GM21381 (cell line): Measurements from ENCODE around the gene GPATCH11.

Experiments
- ATAC-seq: cut with Tn5 transposase; IDR thresholded peaks from one replicate; pipeline ENCODE4 v1.9.1; 2021; ENCODE audit warnings: mild to moderate bottlenecking, moderate library complexity; ENCODE audit not compliant: unreplicated experiment

Gene GPATCH11

DNA sequence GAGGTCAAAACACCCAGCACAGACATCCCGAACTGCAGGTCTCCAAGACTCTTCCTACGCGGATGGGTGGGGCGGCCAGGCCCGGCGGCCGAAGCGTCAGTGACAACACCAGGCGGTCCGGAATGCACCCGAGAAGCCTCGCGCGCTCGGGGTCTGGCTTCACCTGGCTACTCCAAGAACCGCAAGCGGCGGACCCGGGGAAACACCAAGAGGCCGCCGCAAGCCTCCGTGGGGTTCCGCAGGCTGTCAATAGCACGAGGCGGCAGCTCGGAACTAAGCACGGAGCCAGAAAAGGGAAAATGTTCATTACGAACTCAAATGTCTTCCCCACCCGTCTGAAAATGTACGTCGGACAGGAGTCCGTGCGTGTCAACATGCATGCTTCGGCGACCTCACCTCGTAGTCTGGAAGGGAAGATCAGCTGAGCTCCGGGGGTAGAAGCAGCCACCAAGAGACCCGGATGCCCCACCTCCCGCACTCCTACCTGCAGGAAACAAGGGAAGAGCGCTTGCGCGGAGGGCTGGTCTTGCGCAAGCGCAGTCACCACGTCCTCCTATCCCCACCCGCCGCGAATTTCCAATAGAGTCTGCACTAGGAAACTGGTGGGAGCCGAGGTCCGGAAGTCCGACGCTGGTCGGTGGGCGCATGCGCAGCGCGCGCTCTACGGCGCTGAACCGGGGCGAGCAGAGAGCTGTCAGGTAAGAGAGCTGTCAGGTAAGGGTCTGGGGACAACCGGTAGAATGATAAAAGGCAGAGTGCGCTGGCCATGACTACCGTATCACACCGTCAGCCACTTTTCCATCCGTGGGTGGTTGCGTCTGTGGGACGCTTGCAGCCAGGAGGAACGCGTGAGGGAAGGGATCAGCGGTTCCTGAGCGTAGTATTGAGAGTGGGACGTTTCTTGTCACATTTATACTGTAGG is at the start of gene GPATCH11, which contains the start of gene HEATR5B:
Gene GPATCH11 (plus strand): TSS at position 646 of the 922 bp plus-strand sequence. CDS start 3,864 bp downstream, outside the sequence.
Gene HEATR5B (minus strand): TSS at position 500 of the 922 bp plus-strand sequence. CDS start 958 bp downstream, outside the sequence.
- ATAC-seq, result peak; percentile 76

DNA sequence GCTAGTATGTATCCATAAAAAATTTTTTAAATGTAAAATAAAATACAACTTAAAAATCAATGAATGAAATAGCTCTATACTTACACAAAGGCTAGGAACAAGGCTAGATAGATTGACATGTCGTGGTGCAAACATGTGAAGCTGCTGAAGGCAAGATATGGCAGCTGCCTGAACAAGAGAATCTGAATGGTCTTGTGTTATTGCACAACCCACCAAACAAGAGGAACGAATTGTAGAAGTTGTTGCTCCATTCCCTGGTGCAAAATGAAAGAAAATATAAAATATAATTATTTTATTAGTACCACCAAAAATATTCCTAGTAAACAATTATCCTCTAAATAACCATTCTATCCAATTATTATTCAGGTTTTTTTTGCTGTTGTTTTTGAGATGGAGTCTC is 46.5 kb upstream of the GPATCH11 start:
- ATAC-seq, result no peak

DNA sequence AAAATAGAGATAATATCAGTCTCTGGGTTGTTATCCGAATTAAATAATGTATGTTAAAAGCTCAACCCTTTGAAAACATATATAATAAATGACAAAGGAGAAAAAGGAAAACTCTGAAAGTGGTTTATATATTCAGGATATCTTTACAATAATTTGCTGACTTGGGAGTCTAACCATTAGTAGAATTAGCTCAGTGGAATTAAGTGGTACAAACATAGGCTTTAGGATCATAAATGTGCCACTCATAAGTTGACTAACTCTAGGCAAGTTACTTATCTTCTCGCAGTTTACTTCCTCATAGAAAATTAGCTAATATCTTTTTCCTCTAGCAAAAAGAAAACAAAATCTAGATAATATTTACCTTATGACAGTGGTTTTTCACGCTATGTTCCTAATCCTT is 44.7 kb upstream of the GPATCH11 start:
- ATAC-seq, result no peak

DNA sequence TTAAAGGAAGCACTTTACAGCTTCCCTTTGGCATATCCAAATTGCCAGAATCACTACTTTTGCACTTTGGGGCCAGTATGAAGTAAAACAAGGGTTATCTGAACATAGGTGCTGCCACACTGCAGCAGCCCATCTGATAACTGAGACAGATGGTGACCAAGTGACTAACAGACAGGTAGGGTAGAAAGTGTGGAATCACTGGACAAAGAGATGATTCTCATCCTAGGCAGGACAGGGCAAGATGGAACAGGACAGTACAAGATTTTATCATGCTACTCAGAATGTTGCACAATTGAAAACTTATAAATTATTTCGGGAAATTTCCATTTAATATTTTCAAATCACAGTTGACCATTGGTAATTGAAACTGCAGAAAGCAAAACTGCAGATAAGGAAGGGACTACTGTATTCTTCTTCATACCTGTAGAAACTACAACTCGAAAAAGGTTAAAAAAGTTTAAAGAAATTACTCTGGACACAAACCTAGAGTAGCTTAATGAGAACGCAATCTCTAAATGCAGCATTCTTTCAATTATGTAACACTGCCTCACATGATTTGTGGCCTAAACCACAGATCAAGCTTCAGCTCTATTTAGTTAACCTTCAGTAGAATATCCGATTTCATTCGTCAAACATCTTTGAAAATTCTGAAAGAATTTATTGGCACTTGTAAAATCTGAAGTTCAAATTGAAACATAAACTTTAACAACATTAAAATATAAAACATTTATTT is 31.6 kb upstream of the GPATCH11 start:
- ATAC-seq, result no peak

DNA sequence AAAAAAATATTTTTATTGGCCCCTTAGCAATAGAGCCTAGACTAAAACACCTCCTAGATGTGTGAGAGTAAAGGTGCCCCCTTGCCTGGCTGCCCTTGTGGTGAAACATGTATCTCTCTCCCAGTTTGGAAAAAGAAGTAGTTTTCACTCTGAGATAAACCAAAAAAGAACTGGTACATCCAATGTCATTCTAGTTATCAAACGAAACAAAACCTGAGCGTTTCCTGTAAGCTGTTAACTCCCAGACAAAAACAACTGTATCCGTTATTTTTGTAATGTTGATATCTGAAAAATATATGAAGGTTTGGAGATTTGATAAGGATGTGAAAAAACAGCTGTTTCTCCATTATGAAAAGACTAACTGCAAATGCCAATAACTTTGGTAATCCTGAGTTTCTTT is 24.5 kb upstream of the GPATCH11 start:
- no peak for ATAC-seq

DNA sequence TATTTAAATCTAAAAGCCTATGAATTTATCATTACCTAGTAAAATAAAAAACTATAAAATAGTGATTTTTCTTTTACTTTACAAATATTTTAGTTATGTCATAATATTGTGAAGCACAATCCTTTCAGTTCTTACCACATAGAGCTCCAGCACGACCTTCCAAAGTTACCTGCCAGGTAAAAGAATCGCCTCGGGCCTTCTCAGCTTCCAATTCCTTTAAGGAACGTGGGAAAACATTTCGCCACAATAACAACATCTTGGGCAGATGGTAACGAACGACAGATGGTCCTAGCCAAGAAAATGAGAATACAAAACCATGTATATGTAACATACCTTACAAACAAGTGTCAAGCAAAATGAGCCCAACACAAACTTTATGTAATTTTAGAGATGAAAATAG is 23.9 kb upstream of the GPATCH11 start:
- no peak for ATAC-seq

DNA sequence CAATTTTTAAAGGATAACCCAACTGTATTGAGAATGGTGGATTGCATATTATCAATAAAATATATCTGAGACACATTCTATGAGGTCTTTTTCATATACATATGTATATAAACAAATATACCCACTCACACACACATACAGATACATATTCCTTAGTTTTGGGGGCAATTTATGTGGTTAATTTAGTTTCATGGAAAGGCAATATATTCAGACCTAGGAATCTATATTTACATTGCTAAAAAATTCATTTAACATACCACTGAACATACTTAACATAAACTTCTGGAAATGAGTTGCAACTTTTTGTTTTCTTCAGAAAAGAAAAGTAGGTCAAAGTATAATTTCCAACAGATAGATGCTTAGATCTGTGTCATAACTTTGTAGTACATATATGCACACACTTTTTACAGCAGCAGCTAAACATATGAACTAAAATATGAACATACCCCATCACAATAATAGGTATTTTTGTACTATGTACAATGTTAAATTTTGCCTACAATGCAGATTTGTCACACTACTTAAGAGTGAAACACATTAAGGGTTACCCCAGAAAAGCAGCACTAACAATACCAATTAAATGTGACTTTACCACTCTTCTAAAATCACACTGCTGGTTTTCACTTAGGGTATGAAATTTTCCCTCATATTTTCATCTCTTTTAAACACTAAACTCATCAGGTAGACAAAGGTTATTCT is 23.2 kb upstream of the GPATCH11 start:
- no peak for ATAC-seq

DNA sequence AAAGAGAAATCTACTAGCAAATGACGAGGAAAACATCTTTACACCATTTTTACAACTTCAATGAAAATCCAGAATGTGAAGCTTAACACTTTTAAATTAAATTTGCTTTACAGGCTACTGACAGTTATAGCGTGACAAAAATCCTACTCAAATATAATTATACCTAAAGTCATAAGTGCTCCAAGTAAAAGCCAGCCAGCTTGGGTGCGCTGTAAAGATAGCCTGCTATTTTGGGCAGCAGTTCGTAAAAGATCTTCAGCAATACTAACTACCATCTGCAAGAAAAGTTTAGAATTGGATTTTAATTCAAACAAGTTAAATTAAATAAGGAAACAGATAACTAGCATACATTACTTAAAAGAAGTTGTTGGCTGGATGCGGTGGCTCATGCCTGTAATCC is 22.5 kb upstream of the GPATCH11 start:
- no peak for ATAC-seq

DNA sequence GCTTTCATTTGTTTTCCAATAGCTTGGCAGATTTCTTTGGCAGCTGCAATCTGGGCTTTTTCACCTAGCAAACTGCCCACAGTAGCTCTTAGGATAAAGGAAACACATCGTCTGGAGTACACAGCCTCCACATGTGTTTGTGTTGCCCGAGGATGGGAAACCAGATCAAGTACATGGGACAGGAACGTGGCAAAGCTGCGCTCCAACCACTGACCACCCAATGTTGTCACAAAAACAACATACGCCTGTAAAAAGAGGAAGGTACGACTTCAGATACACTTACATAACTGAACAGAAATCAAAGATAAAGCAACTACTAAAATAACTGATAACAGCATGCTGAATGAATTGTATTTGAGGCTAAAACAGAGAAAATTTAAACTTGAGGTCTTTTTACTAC is 15.6 kb upstream of the GPATCH11 start:
- no peak for ATAC-seq

DNA sequence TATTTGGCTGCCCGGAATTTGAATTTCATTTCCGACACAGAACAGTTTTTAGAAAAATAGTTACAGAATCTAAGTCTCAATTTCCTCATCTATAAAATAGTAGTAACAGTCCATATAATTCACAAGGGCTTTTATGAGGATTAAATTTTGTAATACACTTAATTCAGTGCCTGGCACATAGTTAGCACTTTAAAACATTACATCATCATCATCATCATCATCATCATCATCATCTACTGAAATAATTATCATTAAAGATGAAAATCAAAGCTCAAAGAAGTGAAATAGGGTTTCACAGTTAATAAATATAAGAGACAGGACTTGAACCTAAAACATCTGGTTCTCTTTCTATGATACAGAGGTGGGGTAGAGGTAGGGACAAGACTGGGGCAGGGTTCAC is 13.4 kb upstream of the GPATCH11 start:
- no peak for ATAC-seq

DNA sequence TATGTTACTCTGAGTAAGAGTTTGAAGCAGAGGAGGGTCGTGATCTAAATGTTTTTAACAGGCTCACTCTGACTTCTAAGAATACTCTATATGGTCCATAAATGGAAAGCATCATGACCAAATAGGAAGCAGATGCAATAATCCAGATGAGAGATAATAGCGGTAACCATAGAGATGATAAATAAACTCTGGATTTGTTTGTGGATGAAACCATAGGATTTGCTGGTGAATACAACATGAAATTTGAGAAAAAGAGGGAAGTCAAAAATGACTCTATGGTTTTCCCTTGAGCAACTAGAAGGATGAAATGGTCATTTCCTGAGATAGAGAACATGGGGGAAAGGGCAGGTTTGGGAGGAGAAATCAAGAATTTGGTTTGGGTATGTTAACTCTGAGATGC is 4.1 kb upstream of the GPATCH11 start:
- ATAC-seq, result no peak

DNA sequence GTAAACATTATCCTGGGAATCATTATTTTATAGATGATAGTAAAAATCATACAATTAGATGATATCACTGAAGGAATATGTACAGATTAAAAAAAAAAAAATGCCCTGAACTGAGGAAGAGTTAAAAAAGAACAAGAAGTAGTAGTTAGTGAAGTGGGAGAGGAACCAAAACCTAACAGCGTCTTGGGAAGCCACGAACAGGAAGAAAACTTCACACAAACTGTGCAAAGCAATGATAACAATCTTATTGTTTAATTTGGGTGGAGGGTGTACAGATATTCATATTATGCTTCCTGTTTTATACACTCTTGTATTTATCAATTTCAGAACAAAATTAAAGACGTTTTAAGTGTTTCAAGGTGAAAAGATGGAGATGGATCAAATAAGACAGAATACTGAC is 3.6 kb upstream of the GPATCH11 start:
- ATAC-seq, result no peak

DNA sequence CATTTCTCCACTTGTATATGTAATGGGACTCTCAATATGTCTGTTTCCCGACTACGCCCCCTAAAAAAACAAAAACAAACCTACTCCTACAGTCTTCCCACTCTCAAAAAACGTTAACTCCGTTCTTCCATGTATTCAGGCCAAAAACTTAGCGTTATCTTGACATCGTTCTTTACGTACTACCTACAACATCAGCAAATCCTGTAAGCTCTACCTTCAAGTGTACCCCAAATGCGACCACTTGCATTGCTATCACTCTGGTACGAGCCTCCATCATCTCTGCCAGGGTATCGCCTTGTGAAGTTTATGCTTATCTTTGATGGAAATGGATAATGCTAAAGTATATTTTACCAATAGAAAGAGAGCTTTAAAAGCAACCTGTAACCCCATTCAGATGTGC is 479 bp downstream of the GPATCH11 start:
- ATAC-seq, result no peak

DNA sequence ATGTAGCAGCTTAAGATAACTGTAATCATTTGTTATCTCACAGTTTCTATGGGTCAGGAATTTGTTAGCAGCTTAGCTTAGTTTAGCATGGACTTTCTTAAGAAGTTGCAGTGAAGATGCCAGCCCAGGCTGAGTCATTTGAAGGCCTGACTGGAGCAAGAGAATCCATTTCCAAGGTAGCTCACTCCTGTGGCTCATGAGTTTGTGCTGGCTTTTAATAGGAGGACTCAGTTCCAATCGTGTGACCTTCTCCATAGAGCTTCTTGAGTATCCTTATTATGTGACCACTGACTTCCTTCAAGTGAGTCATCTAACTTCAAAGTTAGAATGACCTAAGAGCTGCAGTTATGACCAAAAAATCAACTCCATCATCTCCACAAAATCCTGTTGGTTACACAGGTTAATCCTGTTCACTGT is 1.4 kb downstream of the GPATCH11 start:
- no peak for ATAC-seq

DNA sequence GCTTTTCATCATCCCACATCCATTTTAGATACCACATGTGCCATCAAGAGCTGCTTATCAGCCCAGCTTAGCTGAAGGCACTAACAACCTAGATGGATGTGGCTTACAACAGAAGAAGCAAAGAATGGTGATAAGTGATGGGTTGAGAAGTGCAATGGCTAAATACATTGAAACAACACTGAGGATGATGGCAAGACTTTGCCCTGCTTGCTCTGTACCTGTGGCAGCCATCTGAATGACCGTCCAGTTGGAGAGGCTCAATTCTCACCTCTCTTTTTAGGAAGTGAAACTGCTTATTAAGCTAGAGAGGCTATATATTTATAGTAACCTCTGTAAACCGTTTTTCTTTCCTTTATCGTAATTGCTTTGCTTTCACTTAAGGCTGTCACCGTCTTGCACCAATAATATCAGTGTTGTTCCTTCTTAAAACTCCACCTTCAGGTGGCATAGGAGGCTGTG is 5.7 kb downstream of the GPATCH11 start:
- ATAC-seq, result peak; percentile 86

DNA sequence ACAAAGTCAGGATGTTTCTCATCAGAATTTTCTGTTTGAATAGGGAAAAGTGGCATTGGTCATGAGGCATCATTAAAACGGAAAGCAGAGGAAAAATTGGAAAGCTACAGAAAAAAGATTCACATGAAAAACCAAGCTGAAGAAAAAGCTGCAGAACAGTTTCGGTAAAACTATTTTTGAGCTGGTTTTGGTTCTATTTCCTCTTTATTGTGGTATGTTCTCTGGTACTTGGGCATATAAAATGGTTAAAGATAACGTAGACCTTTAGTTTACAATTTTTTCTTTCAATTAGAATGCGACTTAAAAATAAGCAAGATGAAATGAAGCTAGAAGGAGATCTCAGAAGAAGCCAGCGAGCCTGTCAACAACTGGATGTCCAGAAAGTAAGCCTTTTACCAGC is 7.6 kb downstream of the GPATCH11 start:
- ATAC-seq, result peak; percentile 48

DNA sequence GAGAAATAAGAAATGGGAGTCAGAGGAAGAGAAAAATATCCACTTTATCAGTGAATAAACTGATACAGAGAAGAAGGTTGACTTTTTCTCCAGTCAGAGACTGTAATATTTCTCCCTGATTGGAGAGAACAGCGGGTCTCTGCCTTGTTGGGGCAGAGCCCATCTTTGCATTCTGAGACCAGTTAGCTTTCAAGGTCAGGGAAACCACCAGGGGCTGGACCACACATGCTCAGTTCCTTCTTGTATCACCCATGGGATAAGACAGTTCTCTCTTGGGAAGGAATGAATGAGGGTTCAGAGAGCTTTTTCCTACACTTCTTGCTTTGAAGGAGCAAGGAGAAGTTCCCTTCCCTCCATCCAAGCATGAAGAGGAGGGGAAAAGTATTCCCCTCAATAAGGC is 12.2 kb downstream of the GPATCH11 start:
- no peak for ATAC-seq

DNA sequence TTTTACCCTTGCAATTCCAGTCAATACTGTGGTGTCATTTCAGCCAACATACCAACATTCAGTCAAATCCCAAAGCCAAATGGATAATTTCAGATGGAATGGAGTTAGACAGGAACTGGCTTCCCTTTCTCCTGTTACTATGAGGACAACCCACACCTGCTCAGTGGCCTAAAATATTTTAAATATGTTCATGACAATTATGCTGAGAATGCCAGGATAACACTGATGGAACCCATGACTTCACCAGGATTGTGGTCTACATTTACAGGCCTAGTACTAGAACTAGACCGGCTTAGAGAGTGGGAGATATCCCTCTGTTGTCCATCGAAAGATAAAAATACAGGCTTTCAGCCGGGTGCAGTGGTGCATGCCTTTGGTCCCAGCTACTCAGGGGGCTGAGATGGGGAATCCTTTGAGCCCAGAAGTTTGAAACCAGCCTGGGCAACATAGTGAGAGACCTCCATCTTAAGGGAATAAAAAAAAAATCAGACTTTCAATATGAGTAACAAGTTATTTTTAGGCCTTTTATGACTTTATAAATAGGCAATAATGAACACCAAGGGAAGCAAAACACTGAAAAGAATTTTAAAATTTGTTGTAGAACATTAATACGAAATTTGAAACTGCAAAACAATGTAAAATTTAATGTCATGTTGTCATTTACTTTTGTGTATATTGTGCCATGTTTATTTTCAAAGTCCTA is 14.2 kb downstream of the GPATCH11 start:
- no peak for ATAC-seq

DNA sequence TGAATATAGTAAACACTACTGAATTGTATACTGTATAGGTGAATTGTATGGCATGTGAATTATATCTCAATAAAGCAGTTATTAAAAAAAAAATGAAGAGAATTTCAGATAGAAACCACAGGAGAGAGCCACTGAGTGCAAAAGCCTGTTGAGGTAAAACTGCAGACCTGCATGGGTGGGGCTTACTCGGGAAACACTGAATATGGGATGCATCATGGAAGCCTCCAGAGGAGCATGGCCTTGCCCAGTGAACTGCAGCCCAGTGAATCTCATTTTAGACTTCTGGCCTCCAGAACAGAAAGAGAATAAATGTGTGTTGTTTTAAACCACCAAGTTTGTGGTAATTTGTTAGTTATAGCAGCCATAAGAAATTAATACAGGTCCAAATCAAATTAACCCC is 15.7 kb downstream of the GPATCH11 start:
- no peak for ATAC-seq

DNA sequence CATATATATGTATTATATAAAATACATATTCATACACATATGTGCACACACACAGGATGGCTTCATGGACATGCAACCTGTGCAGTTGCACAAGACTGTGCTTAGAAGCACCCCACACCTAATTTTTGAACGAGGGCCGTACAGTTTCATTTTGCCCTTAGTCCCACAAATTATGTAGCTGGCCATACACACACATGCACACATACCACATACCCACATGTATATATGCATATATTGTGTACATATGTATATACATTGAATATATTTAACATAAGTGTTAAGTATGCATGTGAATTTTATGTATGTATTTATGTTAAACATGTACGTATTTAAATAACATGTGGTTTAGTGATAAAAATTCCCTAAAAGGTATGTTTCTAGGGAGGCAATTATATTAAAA is 18.3 kb downstream of the GPATCH11 start:
- ATAC-seq, result no peak

DNA sequence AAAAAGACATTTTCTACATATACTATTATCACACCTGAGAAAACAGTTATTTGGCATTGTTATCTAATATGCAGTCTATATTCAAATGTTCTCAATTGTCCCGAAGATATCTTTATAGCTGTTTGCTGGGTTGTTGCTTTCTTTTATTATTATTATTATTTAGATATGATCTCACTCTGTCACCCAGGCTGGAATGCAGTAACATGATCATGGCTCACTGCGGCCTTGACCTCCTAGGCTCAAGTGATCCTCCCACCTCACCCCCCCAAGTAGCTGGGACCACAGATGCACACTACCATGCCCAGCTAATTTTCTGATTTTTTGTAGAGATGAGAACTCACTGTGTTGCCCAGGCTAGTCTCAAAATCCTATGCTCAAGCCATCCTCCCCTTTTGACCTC is 19.9 kb downstream of the GPATCH11 start:
- no peak for ATAC-seq
